ENCODE results near the gene SLC43A2. TPM values are rescaled to one million over a fixed set of nuclear protein-coding genes. Genes with fewer than 3 reads are reported as not detected.

SLC43A2 gene
- total RNA-seq, 1 donor from 2014 or later = 44.6 TPM

DNA sequence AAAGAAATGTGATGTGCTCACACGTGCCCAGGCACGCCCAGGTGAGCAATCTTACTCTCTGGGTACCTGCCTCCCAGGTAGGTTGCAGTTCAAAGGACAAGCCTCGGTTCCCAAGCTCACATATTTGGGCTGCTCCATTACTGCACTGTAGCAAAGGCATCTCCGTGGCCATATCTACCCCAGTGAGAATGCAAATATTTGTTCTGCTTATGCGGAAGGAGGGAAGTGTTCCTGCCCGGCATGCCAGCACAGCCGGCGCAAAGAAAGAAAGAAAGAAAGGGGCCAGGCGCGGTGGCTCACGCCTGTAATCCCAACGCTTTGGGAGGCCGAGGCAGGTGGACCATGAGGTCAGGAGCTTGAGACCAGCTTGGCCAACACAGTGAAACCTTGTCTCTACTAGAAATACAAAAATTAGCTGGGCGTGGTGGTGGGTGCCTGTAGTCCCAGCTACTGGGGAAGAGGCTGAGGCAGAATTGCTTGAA, 30.7 kb downstream of the SLC43A2 start:
- no peaks in the 10 kb centered on the region for H3K9me3 ChIP-seq
- peaks cover 17% of the 10 kb centered on the region for H3K36me3 ChIP-seq
- ATAC-seq = peak; percentile 84 to 94
- peak overlapping the region; percentile 57 for H3K27ac ChIP-seq
- no peaks in the 10 kb centered on the region for H3K27me3 ChIP-seq (ENCODE audit: low read depth)
- no peaks in the 10 kb centered on the region for H3K4me1 ChIP-seq
- no peak for DNase-seq
- TF ChIP-seq, protein P1, sequence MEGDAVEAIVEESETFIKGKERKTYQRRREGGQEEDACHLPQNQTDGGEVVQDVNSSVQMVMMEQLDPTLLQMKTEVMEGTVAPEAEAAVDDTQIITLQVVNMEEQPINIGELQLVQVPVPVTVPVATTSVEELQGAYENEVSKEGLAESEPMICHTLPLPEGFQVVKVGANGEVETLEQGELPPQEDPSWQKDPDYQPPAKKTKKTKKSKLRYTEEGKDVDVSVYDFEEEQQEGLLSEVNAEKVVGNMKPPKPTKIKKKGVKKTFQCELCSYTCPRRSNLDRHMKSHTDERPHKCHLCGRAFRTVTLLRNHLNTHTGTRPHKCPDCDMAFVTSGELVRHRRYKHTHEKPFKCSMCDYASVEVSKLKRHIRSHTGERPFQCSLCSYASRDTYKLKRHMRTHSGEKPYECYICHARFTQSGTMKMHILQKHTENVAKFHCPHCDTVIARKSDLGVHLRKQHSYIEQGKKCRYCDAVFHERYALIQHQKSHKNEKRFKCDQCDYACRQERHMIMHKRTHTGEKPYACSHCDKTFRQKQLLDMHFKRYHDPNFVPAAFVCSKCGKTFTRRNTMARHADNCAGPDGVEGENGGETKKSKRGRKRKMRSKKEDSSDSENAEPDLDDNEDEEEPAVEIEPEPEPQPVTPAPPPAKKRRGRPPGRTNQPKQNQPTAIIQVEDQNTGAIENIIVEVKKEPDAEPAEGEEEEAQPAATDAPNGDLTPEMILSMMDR (IDR thresholded peaks at IDR 0.05) = no peak
- intact Hi-C loops (cut with DNase I) = no loop called here
- no peak overlapping the region for H3K4me3 ChIP-seq

DNA sequence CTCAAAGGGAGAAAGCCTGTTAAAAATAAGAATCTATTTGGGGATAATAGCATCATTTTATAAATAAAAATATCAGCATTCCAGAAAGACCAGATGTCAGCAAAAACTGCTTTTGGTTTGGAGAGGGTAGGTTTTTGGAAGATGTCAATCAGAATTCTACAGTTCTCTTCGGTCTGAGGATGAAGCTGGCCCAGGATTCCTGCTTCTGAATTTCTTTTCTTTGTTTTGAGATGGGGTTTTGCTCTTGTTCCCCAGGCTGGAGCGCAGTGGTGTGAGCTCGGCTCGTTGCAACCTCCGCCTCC, 35.1 kb downstream of the SLC43A2 start:
- no peaks in the 10 kb centered on the region for H3K9me3 ChIP-seq
- no peak overlapping the region for H3K27ac ChIP-seq
- DNase-seq = no peak
- no peak overlapping the region for H3K4me3 ChIP-seq
- peaks cover 30% of the 10 kb centered on the region for H3K36me3 ChIP-seq
- no peak for ATAC-seq
- intact Hi-C loops (cut with DNase I) = no loop called here
- H3K27me3 ChIP-seq (ENCODE audit: low read depth) = no peaks in the 10 kb centered on the region
- TF ChIP-seq, protein P1 (IDR thresholded peaks at IDR 0.05) = no peak
- peaks cover 21% of the 10 kb centered on the region for H3K4me1 ChIP-seq

DNA sequence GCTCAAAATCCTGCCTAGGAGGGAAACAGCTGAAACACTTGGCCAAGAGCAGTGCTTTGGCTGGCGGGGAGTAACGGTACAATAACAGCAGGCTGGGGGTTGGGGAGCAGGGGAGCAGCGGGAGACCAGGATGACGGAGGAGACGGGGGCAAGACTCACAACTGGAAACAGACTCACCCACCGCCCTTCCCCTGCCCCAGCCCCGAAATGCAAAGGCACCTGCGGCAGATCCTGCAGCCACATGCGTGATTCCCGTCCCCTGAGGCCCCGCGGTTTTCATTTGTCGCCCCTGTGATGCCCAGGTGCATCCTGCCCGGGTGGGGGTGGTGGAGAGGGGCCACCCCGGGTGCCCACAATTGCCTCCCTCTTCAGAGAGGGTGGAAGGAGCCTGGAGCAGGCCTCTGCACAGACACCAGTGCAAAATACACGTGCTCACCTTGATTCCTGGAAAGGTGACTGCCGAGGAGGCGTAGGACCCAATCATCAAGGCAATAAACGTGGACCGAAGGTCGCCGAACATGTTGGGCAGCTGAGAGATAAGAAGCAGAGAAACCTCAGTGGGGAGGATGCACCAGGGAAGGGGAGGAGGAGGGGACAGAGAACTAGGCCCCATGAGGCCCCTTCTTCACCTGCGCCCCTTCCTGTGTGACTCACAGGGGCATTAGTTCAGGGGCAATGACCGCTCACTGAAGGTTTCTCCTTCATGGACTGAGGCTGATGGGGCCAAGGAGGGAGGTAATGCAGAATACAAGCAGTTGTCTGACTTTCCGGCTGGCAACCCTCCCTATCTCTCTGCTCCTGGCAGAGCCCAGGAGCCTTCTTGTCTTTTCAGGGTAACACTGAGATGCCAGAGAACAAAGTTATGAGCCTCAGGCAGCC, 35.6 kb downstream of the SLC43A2 start:
- ATAC-seq (no peak), DNase-seq (no peak)
- no peak overlapping the region for H3K27ac ChIP-seq
- H3K36me3 ChIP-seq = peaks cover 30% of the 10 kb centered on the region
- no peaks in the 10 kb centered on the region for H3K27me3 ChIP-seq (ENCODE audit: low read depth)
- TF ChIP-seq, protein P1 (IDR thresholded peaks at IDR 0.05) = no peak
- intact Hi-C loops (cut with DNase I) = no loop called here
- H3K4me3 ChIP-seq = no peak overlapping the region
- no peaks in the 10 kb centered on the region for H3K9me3 ChIP-seq
- H3K4me1 ChIP-seq = peaks cover 21% of the 10 kb centered on the region

DNA sequence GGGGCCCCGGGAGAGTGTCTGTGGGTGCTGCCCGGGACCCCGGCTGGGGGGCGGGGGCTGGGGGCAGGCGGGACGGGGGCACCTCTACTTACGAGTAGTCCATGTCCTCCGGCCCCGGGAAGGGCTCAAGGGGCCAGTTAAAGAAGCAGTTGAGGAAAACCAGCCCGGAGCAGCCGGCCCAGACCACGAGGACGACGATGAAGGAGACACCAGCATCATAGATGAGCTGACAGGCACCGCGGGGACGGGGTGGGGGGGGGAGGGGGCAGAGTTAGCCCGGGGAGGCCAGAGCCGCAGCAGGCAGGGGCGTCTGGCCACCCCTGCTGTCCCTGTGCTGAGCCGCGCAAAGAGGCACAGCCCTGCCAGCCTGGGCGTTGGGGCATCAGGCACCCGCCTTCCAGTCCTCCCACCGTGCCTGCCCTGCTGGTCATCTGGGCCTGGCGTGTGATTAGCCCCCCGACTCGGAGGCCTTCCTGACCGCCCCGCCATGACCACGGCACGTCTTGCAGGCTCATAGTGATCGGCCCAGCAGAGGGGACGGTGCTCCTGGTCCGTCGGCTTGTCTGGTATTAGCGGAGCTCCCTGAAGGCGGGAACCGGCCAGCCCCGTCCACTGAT, 37.1 kb downstream of the SLC43A2 start:
- Histone ChIP-seq H3K9me3 (no peaks in the 10 kb centered on the region), H3K4me3 (no peak overlapping the region), H3K36me3 (peaks cover 30% of the 10 kb centered on the region), H3K4me1 (peaks cover 21% of the 10 kb centered on the region), H3K27ac (no peak overlapping the region), H3K27me3 (ENCODE audit: low read depth) (no peaks in the 10 kb centered on the region)
- DNase-seq (no peak), ATAC-seq (no peak)
- intact Hi-C loops (cut with DNase I) = no loop called here
- TF ChIP-seq, protein P1 (IDR thresholded peaks at IDR 0.05) = no peak

DNA sequence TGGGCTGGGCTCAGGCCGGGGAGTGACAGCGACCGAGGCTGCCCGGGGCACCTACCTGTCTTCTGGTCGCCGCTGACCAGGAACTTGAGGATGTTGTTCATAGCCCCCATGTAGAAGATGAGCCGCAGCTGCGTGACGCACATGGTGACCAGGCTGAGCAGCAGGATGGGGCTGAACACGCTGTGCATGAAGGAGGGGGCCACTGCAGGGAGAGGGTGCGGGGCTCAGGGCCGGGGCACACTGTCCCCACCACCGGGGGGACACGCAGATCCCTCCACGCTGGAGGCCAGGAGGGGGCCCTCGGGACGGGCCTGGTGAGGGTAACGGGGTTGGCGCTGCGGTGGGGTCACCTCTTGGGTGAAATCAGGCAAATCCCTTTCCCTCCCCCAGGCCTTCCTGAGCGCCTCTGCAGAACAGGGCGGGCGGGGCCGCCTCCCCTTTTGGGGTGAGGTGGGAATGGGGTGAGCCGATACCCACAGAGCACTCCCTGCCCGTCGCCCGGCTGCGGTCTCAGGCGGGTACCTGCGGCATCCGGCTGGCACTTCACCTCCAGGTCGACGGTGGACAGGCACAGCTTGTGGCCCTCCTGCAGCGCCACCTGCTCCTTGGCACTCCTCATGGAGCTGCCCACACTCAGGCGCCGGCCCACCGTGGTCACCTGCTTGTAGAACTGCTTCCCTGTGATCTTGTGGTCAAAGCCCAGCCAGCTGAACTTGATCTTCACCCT, 37.7 kb downstream of the SLC43A2 start:
- H3K27ac ChIP-seq = peak overlapping the region; percentile 14
- TF ChIP-seq, protein P1 (IDR thresholded peaks at IDR 0.05) = no peak
- intact Hi-C loops (cut with DNase I) = no loop called here
- no peaks in the 10 kb centered on the region for H3K9me3 ChIP-seq
- H3K27me3 ChIP-seq (ENCODE audit: low read depth) = no peaks in the 10 kb centered on the region
- DNase-seq (no peak), ATAC-seq (peak; percentile 2 to 3)
- no peak overlapping the region for H3K4me3 ChIP-seq
- peaks cover 31% of the 10 kb centered on the region for H3K36me3 ChIP-seq
- peaks cover 21% of the 10 kb centered on the region for H3K4me1 ChIP-seq

Measured in lower lobe of right lung (tissue), 2 donors.